ENCODE results near the gene LTA4H. TPM values are rescaled to one million over a fixed set of nuclear protein-coding genes. Genes with fewer than 3 reads are reported as not detected.
"Not testable (repeated sequence)": the region's sequence is repeated elsewhere in the genome, so short reads cannot be mapped to it uniquely, and the experiment has no call there.

The LTA4H gene
- polyA plus RNA-seq, 3 donors: 132 to 142 (median 132) TPM

DNA sequence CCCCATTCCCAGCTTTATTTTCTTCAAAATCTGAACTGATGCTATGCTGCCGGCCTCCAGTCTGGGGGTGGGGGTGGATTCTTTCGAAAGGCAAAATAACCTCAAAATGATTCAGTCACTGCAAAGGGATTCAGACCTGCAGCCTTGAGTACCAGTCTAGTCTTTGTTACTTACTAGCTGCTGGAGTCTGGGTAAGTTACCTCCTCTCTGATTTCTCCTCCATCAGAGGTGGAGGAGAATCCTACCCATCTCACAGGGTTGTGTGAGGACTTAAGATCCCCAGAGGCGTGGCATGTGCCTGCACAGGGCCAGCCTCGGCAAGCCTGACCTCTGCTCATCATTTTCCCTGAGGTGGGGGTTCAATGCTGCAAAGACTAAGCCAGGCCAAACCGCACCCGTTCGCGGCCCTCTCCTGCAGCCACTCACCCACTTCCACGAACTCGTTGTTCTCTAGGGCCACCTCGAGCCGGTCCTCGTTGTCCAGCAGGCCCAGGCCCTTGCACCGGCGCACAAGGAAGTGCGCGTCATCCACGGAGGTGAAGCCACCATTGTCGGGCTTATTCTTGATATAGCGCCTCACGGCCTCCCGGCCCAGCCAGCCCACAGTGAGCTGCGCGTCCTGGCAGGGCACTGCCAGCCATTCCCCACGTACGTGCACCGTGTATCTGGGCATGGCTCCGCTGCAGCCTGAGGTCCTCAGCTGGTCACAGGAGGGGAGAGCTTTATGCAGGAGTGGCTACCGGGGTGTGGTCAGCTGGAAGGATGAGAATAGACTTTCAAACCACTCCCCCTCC is 40.0 kb downstream of the LTA4H start:
- DNase-seq (ENCODE audit: low read depth in 3 of 3, low spot score in 2 of 3): no peak

DNA sequence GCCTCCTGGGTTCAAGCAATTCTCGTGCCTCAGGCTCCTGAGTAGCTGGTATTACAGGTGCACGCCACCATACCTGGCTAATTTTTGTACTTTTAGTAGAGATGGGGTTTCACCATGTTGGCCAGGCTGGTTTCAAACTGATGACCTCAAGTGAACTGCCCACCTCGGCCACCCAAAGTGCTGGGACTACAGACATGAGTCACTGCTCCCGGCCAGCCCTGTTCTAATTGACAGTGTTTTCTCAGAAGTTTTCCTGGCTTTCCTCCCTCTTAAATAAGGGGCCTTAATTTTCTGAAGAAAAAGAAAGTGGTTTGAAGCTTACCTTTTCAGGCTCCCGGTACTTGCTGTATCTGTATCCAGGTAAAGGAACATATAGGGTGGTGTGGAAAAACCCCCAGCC is 40.9 kb downstream of the LTA4H start:
- no peak for DNase-seq (ENCODE audit: low read depth in 3 of 3, low spot score in 2 of 3)

DNA sequence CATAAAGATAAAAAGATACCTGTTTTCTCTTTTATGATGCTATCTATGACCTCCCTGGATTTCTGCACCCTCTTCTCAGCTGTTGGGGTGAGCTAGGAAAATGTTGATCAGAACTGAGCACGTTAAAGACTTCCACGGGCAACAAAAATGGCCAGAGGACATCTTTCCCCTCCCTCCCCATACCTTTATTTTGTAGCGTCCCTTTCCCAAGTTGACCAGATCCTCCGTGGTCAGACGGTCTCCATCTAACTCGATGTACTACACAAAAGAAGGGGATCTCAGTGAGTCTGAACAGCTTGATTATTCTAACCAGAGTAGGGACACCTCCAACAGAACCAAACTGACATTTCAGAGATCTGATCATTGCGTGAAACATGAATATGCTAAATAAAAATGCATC is 41.5 kb downstream of the LTA4H start:
- no peak for DNase-seq (ENCODE audit: low read depth in 3 of 3, low spot score in 2 of 3)

DNA sequence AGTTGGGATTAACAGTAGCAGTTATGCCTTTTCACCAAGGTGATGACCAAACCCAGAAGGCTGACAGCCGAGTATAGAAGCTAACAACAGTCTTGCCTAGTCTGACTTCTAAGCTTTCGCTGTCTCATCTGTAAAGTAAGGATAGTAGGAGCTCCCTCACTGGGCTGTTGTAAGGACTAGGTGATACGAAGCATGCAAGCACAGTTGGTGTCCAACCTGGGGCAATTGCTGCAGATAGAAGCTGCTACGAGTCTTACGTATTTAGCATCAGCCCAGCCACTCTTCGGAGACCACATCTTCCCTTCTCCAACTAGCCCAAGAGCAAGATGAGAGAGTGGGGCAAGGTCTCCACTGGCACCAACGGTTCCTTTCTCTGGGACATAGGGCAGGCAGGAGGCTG is 45.3 kb downstream of the LTA4H start:
- DNase-seq (ENCODE audit: low read depth in 3 of 3, low spot score in 2 of 3): no peak

DNA sequence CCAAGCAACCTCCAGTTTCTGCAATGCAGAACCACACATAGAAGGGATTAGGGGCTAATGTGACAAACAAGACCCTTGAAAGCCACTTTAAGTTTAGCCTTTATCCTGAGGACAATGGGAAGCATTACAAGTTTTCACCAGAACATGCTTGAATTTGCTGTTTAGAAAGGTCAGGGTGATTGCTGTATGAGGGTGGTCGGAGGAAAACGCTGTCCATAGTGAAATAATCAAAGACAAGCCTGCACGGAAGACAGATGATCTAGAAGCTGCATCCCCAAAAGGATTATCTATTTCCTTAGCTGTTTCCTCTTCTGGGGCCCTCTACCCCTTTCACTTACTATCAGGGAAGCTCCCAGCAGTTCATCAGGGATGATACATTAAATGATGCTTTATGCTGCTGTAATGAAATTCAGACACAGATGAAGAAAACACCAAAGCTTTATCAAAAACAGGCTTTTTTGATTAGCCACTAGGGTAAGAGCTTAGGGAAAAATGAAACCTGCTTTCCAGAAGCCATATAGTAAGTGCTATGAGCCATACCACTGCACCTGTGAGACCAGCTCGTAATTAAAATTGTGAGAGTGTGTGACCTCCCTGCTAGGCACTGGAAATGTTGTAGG is 45.8 kb downstream of the LTA4H start:
- DNase-seq (ENCODE audit: low read depth in 3 of 3, low spot score in 2 of 3): no peak

DNA sequence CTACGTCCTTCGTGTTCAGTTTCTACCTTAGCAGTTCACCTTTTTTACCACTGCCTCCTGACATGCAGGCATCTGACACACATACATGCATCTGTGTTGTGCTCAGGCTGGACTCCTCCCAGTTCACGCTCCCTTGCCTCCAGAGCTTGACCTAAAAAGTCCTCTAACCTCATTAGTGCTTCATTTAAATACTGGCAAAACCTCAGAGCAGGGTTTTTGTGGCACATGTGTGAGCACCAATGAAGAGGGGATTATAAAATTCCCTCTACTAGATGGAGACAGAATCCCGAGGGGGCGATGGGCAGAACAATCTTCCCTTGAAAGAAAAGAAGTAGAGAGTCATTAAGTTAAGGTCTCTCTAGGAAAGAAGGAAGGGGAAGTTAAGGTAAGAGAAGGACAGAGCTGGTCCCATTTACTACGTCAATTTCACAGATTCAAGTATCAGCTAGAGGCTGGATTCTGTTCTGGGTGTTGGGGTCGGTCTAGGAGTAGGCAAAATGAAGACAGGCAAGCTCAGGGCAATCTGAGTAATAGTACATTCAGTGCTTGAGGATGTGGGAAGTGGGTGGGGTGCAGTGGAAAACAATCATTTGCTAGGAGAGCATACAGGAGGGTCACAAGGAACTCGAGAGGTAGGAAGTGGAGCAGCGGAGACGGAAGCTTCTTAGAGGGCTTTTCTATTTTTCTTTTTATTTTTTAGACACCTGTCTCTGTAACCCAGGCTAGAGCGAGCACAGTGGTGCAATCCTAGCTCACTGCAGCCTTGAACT is 46.7 kb downstream of the LTA4H start:
- DNase-seq (ENCODE audit: low read depth in 3 of 3, low spot score in 2 of 3): no peak

DNA sequence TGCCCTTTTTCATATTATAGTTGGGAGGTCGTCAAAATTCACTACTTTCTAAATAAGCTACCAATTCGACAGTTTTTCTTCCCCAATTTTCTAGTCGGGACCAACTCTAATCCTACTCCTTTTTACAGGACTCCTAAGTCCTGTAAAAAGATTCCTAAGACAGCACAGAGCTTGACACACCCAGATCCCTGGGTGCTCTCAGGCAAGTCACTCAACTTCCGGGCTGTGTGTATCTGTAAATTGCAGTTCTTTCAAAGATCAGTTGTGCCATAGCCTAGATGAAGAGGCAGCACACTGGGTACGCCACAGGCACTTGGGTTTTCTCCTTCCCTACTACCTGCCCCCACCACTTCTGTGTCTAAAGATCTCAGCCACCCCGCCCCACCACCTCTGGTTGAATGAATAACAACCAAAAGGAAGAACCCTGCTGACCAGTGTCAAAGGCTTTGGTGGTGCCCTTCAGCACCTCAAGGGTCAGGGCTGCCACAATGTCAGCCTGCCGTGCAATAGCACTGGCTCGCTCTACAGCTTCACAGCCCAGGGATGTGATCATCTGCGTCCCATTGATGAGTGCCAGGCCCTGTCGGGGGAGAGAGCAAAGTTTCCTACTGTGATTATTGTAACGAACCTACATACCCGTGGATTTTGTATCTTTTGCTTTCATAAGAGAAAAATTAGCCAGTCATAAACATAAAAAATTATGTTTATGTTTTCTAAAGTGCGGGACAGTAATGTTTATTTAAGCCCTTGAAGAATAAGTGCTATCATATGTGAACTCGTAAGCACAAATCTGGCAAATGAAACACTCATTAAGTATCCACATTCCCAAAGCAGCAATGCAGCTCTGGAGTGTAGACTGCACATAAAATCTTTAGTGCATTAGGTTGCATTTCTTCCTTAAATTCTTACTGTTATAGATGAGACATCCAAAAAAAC is 48.5 kb downstream of the LTA4H start:
- no peak for DNase-seq (ENCODE audit: low read depth in 3 of 3, low spot score in 2 of 3)

DNA sequence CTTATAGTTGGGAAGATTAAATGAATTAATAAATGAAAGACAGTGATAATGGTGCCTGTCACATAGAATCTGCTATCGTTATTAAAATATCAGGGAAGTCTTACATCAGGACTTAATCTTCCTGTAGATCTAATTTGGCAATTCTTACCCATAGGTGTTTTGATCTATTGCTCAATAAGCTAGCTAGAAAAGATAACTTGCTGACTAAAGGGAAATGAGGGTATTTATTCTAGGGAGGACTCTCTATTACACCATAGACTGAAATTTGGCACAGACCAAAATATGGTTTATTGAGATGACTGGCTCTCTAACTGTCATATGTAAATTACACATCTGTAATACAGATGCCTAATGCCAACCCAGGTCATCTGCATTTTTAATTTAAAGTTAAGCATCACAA is 50.7 kb downstream of the LTA4H start:
- no peak for DNase-seq (ENCODE audit: low read depth in 3 of 3, low spot score in 2 of 3)

DNA sequence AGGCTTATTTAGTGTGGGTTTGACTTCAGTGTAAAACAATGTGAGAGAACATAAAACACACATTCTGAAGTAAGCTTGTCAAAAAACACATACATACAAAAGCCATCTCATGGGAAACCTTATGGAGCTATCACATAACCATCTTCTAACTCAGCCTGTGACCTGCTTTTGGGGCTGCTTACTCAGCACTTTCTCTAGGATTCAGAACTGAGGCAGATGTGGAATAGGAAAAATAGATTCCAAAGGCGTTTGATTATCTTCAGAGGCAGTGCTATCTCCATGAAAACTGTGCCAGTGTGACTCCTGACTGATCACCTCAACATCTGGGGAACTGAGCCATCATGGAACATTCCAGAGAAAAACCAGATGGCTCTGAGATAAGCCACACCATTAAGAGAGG is 52.8 kb downstream of the LTA4H start:
- no peak for DNase-seq (ENCODE audit: low read depth in 3 of 3, low spot score in 2 of 3)

DNA sequence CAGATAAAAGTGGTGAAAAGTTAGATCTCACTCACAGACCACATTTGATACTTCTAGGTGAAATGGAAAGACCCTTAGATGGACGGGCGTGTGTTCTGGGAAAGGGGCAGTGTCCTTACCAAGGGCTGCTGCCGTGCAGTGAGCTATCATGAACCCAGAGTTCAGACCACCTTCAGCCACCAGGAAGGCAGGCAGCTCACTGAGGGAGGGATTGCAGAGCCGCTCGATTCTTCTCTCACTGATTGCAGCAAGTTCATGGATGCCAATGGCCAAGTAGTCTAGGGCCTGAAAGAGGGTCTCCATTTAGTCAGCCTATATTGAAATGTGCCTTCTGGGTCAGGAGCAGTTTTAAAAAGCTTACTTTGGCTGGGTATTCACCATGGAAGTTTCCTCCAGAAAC is 55.0 kb downstream of the LTA4H start:
- no peak for DNase-seq (ENCODE audit: low read depth in 3 of 3, low spot score in 2 of 3)

DNA sequence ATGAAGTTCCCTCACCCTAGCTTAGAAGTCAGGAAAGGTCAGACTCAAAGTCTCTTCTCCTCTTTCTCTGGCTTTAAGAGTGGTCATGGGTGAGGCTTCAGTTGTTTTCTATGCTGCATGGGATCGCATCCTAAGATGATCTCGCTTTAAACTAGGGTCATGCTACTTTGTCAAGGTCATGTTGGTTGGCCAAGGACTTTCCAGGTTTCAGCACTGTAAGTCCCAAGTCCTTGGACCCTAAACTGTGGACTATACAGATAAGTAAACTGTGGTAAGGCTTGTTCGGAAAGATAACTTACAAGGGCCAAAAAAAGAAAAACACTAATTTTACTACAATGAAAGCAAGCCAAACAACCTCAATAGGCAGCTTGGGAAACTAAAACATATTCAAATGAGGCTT is 56.6 kb downstream of the LTA4H start:
- DNase-seq (ENCODE audit: low read depth in 3 of 3, low spot score in 2 of 3): no peak

DNA sequence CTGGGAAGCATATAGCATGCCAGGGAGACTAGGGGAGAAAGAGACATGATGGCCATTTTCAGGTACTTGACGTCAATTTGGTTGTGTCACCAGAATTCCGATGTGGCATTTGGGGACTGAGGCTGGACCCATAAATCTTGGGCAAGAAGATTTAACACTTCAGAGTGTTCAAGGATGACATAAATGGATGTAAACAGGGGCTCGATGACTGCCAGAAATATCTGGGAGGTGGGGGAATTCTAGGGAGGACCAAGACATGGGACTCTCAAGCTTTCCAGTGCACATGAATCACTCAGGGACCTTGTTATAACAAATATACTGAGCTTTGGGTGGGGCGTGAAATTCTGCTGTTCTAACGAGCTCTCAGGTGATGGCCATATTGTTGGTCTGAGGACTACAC is 57.0 kb downstream of the LTA4H start:
- DNase-seq (ENCODE audit: low read depth in 3 of 3, low spot score in 2 of 3): no peak

DNA sequence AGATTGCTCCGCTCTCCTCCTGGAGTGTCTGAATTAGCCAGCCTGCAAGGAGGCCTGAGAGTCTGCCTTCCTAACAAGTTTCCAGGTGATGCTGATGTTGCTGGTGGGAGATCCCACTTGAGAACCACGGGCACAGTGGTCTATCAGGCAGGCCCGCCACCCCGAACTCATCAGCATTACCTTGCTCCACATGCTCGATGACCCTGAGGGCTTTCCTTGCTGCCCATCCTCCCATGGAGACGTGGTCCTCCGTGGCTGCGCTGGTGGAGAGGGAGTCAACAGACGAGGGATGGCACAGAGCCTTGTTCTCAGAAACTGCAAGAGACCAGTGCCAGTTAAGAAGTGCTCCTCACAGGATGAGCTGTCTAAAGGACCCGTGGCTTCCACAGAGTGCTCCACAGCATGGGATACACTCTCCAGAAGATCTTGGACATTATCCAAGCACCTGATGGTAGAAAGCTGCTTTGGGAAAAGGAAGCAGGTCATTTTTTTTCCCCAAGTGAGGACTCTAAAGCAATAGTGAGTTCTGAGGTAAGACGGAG is 57.6 kb downstream of the LTA4H start:
- DNase-seq (ENCODE audit: low read depth in 3 of 3, low spot score in 2 of 3): no peak

DNA sequence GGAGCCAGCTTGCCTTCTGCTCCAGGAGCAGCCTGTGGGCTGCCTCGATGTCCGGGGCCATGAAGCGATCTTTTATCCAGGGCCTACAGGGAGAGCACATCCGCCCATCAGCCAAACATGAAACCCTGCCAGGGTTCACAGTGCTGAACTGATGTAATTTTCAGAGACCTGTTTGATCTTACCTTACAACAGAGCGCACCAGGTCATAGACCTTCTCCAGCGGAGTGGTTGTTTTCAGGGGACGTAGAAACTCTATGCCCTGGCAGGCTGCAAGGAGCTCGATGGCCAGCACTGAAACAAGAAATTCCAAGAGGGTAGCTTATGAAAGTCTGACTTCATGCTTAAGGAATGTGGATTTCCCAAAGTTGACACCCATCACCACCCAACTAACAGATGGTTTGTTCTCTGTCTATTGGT is 59.0 kb downstream of the LTA4H start:
- DNase-seq (ENCODE audit: low read depth in 3 of 3, low spot score in 2 of 3): no peak

DNA sequence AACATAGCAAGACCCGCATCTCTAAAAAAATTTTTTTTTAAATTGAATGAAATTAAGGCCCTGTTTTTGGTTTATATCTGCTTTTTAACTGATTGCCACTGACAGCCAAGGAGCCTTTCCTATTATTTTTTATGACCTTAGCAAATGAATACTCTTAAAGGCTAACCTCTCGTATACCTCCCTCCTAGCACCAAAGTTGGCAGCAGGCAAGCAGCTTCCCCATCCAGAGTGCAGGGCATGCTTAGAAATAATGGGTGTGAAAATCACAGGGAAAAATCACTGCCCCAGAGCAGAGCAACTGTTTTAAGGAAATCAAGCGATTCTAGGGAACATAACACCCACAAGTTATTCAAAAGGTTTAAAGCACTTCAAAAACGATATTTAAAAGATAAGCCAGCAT is 59.9 kb downstream of the LTA4H start:
- no peak for DNase-seq (ENCODE audit: low read depth in 3 of 3, low spot score in 2 of 3)

DNA sequence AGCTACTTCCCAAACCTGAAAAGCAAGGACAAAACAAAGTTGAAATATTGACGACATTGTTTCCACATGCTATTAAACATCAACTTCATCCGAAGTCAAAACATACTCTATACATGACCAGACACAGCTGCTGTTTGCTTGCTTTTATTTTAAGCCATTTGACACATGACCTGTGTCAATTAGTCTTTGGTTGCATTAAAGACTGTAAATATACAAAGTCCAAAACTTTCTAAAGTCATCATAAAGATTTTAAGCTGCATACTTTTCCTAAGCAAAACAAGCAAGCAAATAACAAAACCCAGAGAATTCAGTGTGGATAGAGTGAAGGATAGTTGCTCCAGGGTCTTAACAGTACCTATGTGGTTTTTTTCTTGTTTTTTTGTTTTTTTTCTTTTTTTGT is 61.0 kb downstream of the LTA4H start:
- DNase-seq (ENCODE audit: low read depth in 3 of 3, low spot score in 2 of 3): peak in 1 of 3 donors; percentile 18

DNA sequence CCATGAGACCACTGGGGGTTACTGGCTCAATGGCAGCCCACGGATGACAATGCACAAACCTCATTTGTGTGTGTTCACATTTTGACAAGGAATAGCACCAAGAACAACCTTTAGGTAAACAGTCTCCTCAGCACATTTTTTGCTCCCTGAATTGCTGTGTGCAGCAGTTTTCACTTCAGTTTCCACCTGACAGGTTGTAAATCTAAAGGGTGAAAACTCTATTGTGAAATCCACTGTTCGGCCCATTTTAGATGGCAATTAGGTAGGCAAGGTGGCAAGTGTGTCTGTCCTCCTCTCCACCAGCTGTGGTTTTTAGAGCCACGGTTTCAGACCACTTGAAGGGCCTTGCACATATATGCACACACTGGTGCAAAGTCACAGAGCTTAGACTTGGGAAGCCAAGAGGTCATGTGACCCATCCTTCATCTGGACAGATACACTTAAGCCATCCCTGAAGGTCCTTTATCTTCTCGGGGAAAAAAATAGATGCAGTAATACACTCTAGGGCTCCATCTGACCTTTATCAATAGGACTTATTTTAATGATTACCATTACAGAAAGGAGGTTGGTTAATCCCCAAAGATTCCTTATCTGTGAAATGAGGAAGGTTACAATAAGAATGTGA is 62.4 kb downstream of the LTA4H start:
- no peak for DNase-seq (ENCODE audit: low read depth in 3 of 3, low spot score in 2 of 3)

DNA sequence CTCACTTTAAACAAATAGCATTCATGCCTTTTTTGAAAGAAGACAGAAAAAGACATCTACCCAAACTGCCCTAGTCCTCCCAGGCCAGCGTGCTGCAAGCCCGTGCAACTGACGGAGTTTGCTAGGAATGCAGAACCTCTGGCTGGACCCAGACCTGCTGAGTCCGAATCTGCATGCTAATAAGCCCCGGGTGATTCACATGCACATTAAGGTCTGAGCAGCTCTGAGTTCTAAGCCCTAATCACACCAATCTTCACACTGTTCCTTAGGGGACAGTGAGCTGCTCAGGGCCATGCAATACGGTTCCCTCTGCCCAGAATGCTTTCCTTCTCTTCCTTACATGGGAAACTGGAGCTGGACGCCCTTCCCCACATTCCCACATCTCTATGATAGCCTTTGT is 64.5 kb downstream of the LTA4H start:
- no peak for DNase-seq (ENCODE audit: low read depth in 3 of 3, low spot score in 2 of 3)

DNA sequence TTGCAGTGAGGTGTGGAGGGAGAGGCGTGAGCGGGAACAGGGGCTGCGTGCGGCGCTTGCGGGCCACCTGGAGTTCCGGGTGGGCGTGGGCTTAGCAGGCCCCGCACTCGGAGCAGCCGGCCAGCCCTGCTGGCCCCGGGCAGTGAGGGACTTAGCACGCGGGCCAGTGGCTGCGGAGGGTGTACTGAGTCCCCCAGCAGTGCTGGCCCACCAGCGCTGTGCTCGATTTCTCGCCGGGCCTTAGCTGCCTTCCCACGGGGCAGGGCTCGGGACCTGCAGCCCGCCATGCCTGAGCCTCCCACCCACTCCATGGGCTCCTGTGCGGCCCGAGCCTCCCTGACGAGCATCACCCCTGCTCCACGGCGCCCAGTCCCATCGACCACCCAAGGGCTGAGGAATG is 66.3 kb downstream of the LTA4H start:
- not testable (repeated sequence) for DNase-seq (ENCODE audit: low read depth in 3 of 3, low spot score in 2 of 3)

DNA sequence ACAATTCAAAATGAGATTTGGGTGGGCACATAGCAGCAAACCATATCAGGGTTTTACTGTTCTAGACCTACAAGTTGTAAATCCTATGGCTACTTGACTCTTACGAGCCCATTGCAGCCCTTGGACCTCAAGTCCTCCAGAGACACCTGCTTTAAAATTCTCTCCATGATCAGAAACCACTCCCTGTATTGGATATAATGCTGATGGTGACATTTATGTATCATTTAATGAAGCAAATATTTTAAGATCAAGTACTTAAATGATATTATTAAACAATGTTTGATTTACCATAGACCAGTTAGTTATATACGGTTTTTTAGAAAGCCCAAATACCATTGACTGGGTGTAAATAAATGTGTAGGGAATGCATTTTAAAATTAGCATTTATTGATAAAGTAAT is 68.1 kb downstream of the LTA4H start:
- no peak for DNase-seq (ENCODE audit: low read depth in 3 of 3, low spot score in 2 of 3)
